ENCODE results near the gene JAZF1.

DNA sequence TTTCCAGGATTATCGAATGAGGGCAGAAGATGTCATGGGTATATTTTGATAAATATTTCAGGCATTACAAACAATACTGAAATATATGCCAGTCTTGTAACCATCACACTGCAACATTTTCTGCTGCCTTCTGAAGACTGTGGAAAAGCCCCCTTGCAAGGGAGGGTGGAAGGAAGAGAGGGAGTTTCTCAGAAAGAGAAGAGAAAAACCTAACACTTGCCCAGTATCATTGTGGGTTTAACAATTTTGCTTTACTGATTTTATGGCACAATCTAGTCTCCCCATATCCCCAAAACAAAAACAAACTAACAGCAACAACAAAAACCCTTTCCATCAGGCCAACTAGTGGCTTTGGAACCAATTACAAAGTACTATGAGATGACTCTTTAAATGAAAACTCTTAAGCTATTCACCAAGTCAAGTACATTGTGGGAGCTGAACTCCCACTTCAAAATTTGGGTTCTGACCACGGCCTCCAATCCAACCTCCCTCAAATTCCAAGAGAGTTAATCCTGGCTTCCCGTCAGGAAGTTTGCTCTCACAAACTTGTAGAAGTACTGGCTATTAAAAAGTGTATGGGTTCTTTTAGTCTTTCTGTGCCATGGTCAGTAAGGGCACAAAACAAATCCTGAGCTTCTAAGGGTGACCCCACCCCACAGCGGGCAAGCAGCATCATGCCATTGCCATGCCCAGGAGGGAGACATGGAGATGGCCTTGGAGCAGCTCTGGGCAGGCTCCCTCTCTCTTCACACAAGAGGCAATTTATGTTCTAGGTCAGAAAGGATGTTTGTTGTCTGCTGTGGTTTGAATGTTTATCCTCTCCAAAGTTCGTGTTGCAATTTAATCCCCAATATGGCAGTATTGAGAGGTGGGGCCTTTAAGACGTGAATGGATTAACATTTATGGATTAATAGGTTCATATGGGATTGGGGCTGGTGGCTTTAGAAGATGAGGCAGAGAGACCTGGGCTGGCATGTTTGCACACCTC is 96.3 kb downstream of the JAZF1 start:
- no peak for TF ChIP-seq POLR2A (IDR thresholded peaks at IDR 0.05)
- TF ChIP-seq, protein P1, sequence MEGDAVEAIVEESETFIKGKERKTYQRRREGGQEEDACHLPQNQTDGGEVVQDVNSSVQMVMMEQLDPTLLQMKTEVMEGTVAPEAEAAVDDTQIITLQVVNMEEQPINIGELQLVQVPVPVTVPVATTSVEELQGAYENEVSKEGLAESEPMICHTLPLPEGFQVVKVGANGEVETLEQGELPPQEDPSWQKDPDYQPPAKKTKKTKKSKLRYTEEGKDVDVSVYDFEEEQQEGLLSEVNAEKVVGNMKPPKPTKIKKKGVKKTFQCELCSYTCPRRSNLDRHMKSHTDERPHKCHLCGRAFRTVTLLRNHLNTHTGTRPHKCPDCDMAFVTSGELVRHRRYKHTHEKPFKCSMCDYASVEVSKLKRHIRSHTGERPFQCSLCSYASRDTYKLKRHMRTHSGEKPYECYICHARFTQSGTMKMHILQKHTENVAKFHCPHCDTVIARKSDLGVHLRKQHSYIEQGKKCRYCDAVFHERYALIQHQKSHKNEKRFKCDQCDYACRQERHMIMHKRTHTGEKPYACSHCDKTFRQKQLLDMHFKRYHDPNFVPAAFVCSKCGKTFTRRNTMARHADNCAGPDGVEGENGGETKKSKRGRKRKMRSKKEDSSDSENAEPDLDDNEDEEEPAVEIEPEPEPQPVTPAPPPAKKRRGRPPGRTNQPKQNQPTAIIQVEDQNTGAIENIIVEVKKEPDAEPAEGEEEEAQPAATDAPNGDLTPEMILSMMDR (IDR thresholded peaks at IDR 0.05) = no peak
